K562 (cell line): Measurements from ENCODE around the gene TAP2.

Source experiments
- CREB3 ChIP-seq: fragments of 450-650 bp; conservative IDR thresholded peaks from 2 replicates; pipeline ENCODE4 v1.6.1; 2016; ENCODE audit warnings: missing genetic modification characterization, low read depth, mild to moderate bottlenecking, missing compliant biosample characterization, moderate library complexity
- FOXA3 ChIP-seq, 2 experiments: fragments of 450-650 bp in 1 of 2; sonication (generic) in 1 of 2; formaldehyde crosslinking; IDR thresholded peaks in 1 of 2; conservative IDR thresholded peaks in 1 of 2; 2 replicates each; pipeline versions ENCODE4 v1.4.0 to v1.8.0; 2020 to 2022; ENCODE audit warnings: mild to moderate bottlenecking in 2 of 2, missing genetic modification reagents in 1 of 2
- HMG20B ChIP-seq: fragments of 250-450 bp; sonication (Bioruptor Pico); IDR thresholded peaks from 2 replicates; pipeline ENCODE4 v1.5.0; 2021; ENCODE audit warnings: mild to moderate bottlenecking
- MXI1 ChIP-seq: IDR thresholded peaks from 2 replicates; pipeline ENCODE4 v1.6.1; 2011; ENCODE audit warnings: low read depth, mild to moderate bottlenecking, improper control_type of control experiment, low read length
- POLR2A ChIP-seq: fragments of 450-650 bp; conservative IDR thresholded peaks from 2 replicates; pipeline ENCODE4 v1.6.1; 2016
- POLR2AphosphoS5 ChIP-seq: IDR thresholded peaks from 2 replicates; pipeline ENCODE4 v1.6.1; 2011; ENCODE audit warnings: mild to moderate bottlenecking, low read depth, low read length, moderate library complexity; ENCODE audit not compliant: control insufficient read depth, insufficient read depth
- TAF1 ChIP-seq: IDR thresholded peaks from 2 replicates; pipeline ENCODE4 v1.6.1; 2011; ENCODE audit warnings: mild to moderate bottlenecking, low read length, moderate library complexity; ENCODE audit not compliant: insufficient read depth, control insufficient read depth, severe bottlenecking; ENCODE audit errors: extremely low read depth
- ZHX1 ChIP-seq: fragments of 150-350 bp; conservative IDR thresholded peaks from 2 replicates; pipeline ENCODE4 v1.6.1; 2014; ENCODE audit warnings: low read length
- ZNF217 ChIP-seq: sonication (generic); formaldehyde crosslinking; IDR thresholded peaks from 2 replicates; pipeline ENCODE4 v1.8.0; 2022; ENCODE audit warnings: mild to moderate bottlenecking, missing genetic modification reagents
- ZNF431 ChIP-seq: sonication (generic); formaldehyde crosslinking; IDR thresholded peaks from 2 replicates; pipeline ENCODE4 v1.8.0; 2022; ENCODE audit warnings: mild to moderate bottlenecking, missing genetic modification reagents
- TF ChIP-seq, protein P1 (sequence below), 3 experiments: IDR thresholded peaks in 2 of 3; conservative IDR thresholded peaks in 1 of 3; 2 replicates each; pipeline ENCODE4 v1.5.1; 2011 to 2012; ENCODE audit warnings: low read length in 3 of 3, mild to moderate bottlenecking in 3 of 3, control low read depth in 2 of 3, improper control_type of control experiment in 1 of 3, inconsistent platforms in 1 of 3, low read depth in 1 of 3, mixed read lengths in 1 of 3, moderate library complexity in 1 of 3; ENCODE audit not compliant: insufficient read depth in 2 of 3
- TF ChIP-seq, protein P2 (sequence below): fragments of 250-450 bp; sonication (Bioruptor Pico); IDR thresholded peaks from 2 replicates; pipeline ENCODE4 v1.5.0; 2021; ENCODE audit warnings: mild to moderate bottlenecking, borderline replicate concordance
- TF ChIP-seq, protein P3 (sequence below): fragments of 450-650 bp; formaldehyde crosslinking; IDR thresholded peaks from 2 replicates; pipeline ENCODE4 v1.4.0; 2020; ENCODE audit warnings: mild to moderate bottlenecking, moderate library complexity

DNA sequence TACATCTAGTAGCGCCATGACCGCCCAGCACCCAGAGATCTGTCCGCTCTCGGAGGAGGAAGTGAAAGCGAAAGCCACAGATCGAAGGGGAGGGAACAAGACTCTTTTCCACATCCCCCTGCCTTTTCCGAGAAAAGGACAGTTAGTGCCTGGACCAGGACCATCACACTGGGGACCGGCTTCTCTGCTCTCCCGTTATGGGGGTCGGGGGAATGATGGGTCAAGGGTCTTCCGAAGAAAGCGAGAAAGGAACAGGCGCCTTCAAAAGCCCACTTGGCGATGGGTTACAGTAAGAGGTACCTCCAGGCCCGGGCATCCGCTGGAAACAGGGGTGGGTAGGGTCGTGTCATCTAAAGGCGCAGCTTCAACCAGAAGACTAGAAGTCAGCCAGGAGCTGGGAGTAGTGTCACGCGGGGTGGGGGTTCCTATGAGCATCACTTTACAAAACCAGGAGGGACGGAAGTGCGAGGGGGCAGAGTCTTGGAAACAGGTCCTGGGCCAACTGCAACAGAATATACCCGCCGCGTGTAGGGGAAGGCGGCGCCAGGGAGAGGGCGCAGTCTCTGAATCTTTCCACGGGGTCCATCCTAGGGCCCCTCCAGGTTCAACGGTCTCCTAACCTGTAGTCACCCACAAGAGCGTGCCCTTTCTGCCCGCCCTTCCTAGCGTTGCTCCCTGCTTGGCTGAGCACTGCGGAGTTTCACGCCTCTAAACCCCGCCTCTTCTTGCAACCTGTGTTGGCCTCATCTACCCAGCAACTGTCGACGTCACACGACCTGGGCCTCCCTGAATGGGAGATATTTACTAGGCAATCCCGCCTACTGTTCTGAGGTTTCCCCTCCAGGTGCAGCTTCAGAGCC, 5.7 kb upstream of the TAP2 start, which contains the start of gene PSMB8:
- TF ChIP-seq, protein P1, sequence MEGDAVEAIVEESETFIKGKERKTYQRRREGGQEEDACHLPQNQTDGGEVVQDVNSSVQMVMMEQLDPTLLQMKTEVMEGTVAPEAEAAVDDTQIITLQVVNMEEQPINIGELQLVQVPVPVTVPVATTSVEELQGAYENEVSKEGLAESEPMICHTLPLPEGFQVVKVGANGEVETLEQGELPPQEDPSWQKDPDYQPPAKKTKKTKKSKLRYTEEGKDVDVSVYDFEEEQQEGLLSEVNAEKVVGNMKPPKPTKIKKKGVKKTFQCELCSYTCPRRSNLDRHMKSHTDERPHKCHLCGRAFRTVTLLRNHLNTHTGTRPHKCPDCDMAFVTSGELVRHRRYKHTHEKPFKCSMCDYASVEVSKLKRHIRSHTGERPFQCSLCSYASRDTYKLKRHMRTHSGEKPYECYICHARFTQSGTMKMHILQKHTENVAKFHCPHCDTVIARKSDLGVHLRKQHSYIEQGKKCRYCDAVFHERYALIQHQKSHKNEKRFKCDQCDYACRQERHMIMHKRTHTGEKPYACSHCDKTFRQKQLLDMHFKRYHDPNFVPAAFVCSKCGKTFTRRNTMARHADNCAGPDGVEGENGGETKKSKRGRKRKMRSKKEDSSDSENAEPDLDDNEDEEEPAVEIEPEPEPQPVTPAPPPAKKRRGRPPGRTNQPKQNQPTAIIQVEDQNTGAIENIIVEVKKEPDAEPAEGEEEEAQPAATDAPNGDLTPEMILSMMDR (IDR thresholded peaks at IDR 0.05 in 2 of 3, conservative IDR thresholded peaks at IDR 0.05 in 1 of 3; ENCODE audit: insufficient read depth in 2 of 3, low read depth in 1 of 3, low read length in 3 of 3) = no peak; a peak in 1 of 6 replicates
- TF ChIP-seq FOXA3 (CRISPR knock-in tag; conservative IDR thresholded peaks at IDR 0.05 in 1 of 2, IDR thresholded peaks at IDR 0.05 in 1 of 2) = no peak
- no peak for TF ChIP-seq CREB3 (tag)
- TF ChIP-seq, protein P2, sequence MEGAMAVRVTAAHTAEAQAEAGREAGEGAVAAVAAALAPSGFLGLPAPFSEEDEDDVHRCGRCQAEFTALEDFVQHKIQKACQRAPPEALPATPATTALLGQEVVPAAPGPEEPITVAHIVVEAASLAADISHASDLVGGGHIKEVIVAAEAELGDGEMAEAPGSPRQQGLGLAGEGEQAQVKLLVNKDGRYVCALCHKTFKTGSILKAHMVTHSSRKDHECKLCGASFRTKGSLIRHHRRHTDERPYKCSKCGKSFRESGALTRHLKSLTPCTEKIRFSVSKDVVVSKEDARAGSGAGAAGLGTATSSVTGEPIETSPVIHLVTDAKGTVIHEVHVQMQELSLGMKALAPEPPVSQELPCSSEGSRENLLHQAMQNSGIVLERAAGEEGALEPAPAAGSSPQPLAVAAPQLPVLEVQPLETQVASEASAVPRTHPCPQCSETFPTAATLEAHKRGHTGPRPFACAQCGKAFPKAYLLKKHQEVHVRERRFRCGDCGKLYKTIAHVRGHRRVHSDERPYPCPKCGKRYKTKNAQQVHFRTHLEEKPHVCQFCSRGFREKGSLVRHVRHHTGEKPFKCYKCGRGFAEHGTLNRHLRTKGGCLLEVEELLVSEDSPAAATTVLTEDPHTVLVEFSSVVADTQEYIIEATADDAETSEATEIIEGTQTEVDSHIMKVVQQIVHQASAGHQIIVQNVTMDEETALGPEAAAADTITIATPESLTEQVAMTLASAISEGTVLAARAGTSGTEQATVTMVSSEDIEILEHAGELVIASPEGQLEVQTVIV = no peak
- TF ChIP-seq, protein P3, sequence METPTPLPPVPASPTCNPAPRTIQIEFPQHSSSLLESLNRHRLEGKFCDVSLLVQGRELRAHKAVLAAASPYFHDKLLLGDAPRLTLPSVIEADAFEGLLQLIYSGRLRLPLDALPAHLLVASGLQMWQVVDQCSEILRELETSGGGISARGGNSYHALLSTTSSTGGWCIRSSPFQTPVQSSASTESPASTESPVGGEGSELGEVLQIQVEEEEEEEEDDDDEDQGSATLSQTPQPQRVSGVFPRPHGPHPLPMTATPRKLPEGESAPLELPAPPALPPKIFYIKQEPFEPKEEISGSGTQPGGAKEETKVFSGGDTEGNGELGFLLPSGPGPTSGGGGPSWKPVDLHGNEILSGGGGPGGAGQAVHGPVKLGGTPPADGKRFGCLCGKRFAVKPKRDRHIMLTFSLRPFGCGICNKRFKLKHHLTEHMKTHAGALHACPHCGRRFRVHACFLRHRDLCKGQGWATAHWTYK (CRISPR knock-in tag) = no peak
- no peak for TF ChIP-seq ZHX1
- TF ChIP-seq HMG20B (CRISPR knock-in tag) = no peak
- TF ChIP-seq ZNF217 (CRISPR knock-in tag) = no peak
- TF ChIP-seq ZNF431 (CRISPR knock-in tag) = no peak
- no peak for TF ChIP-seq POLR2A
- TF ChIP-seq MXI1 = no peak
- TF ChIP-seq POLR2AphosphoS5 = no peak
- no peak for TF ChIP-seq TAF1
